HepG2 (cell line): ENCODE data around the gene NDUFB3. TPM values are rescaled to one million over a fixed set of nuclear protein-coding genes. Genes with fewer than 3 reads are reported as not detected.

ENCODE experiments used
- ATAC-seq: fragments of 200-7000 bp; cut with Tn5 transposase; 3 replicates; pipeline ENCODE4 v1.9.1; 2020; ENCODE audit warnings: mild to moderate bottlenecking, moderate library complexity
- BruUV-seq: library from RNA; stranded (reverse); fragments of 400-500 nt; replicated peaks from 2 replicates; lab custom pipeline; 2021; lab: Mats Ljungman, UMichigan
- CTCF ChIA-PET: fragments of 300-600 bp; formaldehyde crosslinking; extraction: SDS; loops from one replicate; lab custom pipeline; 2021; ENCODE audit warnings: low total read pairs, inconsistent platforms, low intra/inter-chr PET ratio; lab: Yijun Ruan, JAX
- POLR2A ChIA-PET: fragments of 350-600 bp; sonication (Branson Sonifier 250); formaldehyde crosslinking; loops from one replicate; lab custom pipeline; 2020; ENCODE audit warnings: antibody characterized with exemption, inconsistent platforms; lab: Yijun Ruan, JAX
- DNase-seq: peaks from one replicate; pipeline ENCODE4 v3.0.0-alpha.2; 2015; ENCODE audit warnings: low spot score
- FAIRE-seq: peaks from 3 replicates; lab custom pipeline; 2011; peaks lifted over from hg19 to GRCh38; lab: Jason Lieb, UNC
- H2AFZ ChIP-seq: one replicate; pipeline ENCODE4 v1.6.1; 2011; ENCODE audit warnings: low read length, inconsistent platforms
- H3K27ac ChIP-seq: fragments of 300-600 bp; 3 replicates; pipeline ENCODE4 v1.8.0; 2011; ENCODE audit warnings: mixed run types, mild to moderate bottlenecking, mixed read lengths, low read length, inconsistent platforms; ENCODE audit not compliant: insufficient read depth; ENCODE audit errors: extremely low read length
- H3K27me3 ChIP-seq, 2 experiments: fragments of 200-600 bp in 1 of 2; 2 replicates in 1 of 2; 3 replicates in 1 of 2; pipeline versions ENCODE4 v1.6.0 to v1.8.0; 2011; ENCODE audit warnings: low read length in 2 of 2, mild to moderate bottlenecking in 2 of 2, moderate library complexity in 2 of 2, inconsistent platforms in 1 of 2; ENCODE audit not compliant: insufficient read depth in 2 of 2, control insufficient read depth in 1 of 2
- H3K36me3 ChIP-seq, 2 experiments: fragments of 200-600 bp in 1 of 2; replicated peaks in 1 of 2; 2 replicates in 1 of 2; 3 replicates in 1 of 2; pipeline versions ENCODE4 v1.5.1 to v1.8.0; 2011; ENCODE audit warnings: low read length in 2 of 2, inconsistent platforms in 1 of 2; ENCODE audit not compliant: insufficient read depth in 2 of 2, control insufficient read depth in 1 of 2
- H3K4me1 ChIP-seq: 2 replicates; pipeline ENCODE4 v1.5.1; 2012; ENCODE audit warnings: low read length, inconsistent platforms; ENCODE audit not compliant: insufficient read depth
- H3K4me2 ChIP-seq: 2 replicates; pipeline ENCODE4 v1.6.0; 2011; ENCODE audit warnings: low read depth, low read length, inconsistent platforms
- H3K4me3 ChIP-seq, 3 experiments: fragments of 200-600 bp in 1 of 3; sonication (generic), shearing (Covaris generic) in 1 of 3; replicated peaks in 1 of 3; 2 replicates each; pipeline ENCODE4 v1.5.1; 2011 to 2016; ENCODE audit warnings: low read length in 3 of 3, inconsistent platforms in 2 of 3, low read depth in 2 of 3, mild to moderate bottlenecking in 2 of 3, control low read depth in 1 of 3, mixed read lengths in 1 of 3; ENCODE audit not compliant: insufficient read depth in 1 of 3
- H3K79me2 ChIP-seq: one replicate; pipeline ENCODE4 v1.6.1; 2011; ENCODE audit warnings: low read length, inconsistent platforms; ENCODE audit not compliant: insufficient read depth
- H3K9ac ChIP-seq: 2 replicates; pipeline ENCODE4 v1.6.0; 2011; ENCODE audit warnings: mild to moderate bottlenecking, low read depth, low read length, inconsistent platforms; ENCODE audit not compliant: insufficient read depth
- H3K9me3 ChIP-seq: 2 replicates; pipeline ENCODE4 v1.5.1; 2012; ENCODE audit warnings: mild to moderate bottlenecking, low read length
- H4K20me1 ChIP-seq: 2 replicates; pipeline ENCODE4 v1.6.0; 2011; ENCODE audit warnings: inconsistent platforms, mild to moderate bottlenecking, low read length, moderate library complexity; ENCODE audit not compliant: insufficient read depth
- CAMTA2 ChIP-seq: sonication (generic); formaldehyde crosslinking; IDR thresholded peaks from 2 replicates; pipeline ENCODE4 v1.4.0; 2020; ENCODE audit warnings: mild to moderate bottlenecking, missing genetic modification reagents, borderline replicate concordance
- CHD2 ChIP-seq: IDR thresholded peaks from 2 replicates; pipeline ENCODE4 v1.6.1; 2011; ENCODE audit warnings: low read depth, low read length, improper control_type of control experiment
- HNF1A ChIP-seq, 2 experiments: sonication (generic) in 1 of 2; formaldehyde crosslinking in 1 of 2; IDR thresholded peaks; 2 replicates each; pipeline versions ENCODE4 v1.4.0 to v1.6.1; 2016 to 2020; ENCODE audit warnings: borderline replicate concordance in 1 of 2, low read depth in 1 of 2, mild to moderate bottlenecking in 1 of 2, missing genetic modification reagents in 1 of 2
- KDM2A ChIP-seq: sonication (generic); formaldehyde crosslinking; IDR thresholded peaks from 2 replicates; pipeline ENCODE4 v1.4.0; 2020; ENCODE audit warnings: low read depth, missing genetic modification reagents, borderline replicate concordance
- NAIF1 ChIP-seq: sonication (generic); formaldehyde crosslinking; IDR thresholded peaks from 2 replicates; pipeline ENCODE4 v1.5.0; 2020; ENCODE audit warnings: mild to moderate bottlenecking, missing genetic modification reagents, borderline replicate concordance
- SPEN ChIP-seq: sonication (generic); formaldehyde crosslinking; IDR thresholded peaks from 2 replicates; pipeline ENCODE4 v1.5.1; 2020; ENCODE audit warnings: low read depth, mild to moderate bottlenecking, missing genetic modification reagents
- TCF7 ChIP-seq: sonication (generic); IDR thresholded peaks from 2 replicates; pipeline ENCODE4 v1.6.1; 2016; ENCODE audit warnings: antibody characterized with exemption, low read depth
- TCF7L2 ChIP-seq: IDR thresholded peaks from 2 replicates; pipeline ENCODE4 v1.6.1; 2011; ENCODE audit warnings: mild to moderate bottlenecking, low read depth, low read length, moderate library complexity
- TEAD3 ChIP-seq: optimal IDR thresholded peaks from 2 replicates; pipeline ENCODE3; 2016; ENCODE audit warnings: borderline replicate concordance
- TOPORS ChIP-seq: sonication (generic); formaldehyde crosslinking; IDR thresholded peaks from 2 replicates; pipeline ENCODE4 v1.8.0; 2023; ENCODE audit warnings: mild to moderate bottlenecking, missing genetic modification reagents
- ZBTB33 ChIP-seq: sonication (generic); formaldehyde crosslinking; IDR thresholded peaks from 2 replicates; pipeline ENCODE4 v1.4.0; 2020; ENCODE audit warnings: missing genetic modification reagents
- ZNF556 ChIP-seq: sonication (generic); formaldehyde crosslinking; IDR thresholded peaks from 2 replicates; pipeline ENCODE4 v1.4.0; 2020; ENCODE audit warnings: mild to moderate bottlenecking, missing genetic modification reagents, borderline replicate concordance
- ZNF644 ChIP-seq: IDR thresholded peaks from 2 replicates; pipeline ENCODE4 v1.6.1; 2016; ENCODE audit warnings: low read depth
- ZNF878 ChIP-seq: sonication (generic); formaldehyde crosslinking; IDR thresholded peaks from 2 replicates; pipeline ENCODE4 v1.8.1; 2023; ENCODE audit warnings: mild to moderate bottlenecking, missing genetic modification reagents, moderate library complexity
- ZSCAN29 ChIP-seq: sonication (generic); formaldehyde crosslinking; conservative IDR thresholded peaks from 2 replicates; pipeline ENCODE4 v1.4.0; 2020; ENCODE audit warnings: mild to moderate bottlenecking, missing genetic modification reagents
- WGBS: methylation state at CpG from one replicate; pipeline ENCODE4 v1.1.6; 2017; ENCODE audit warnings: low lambda C conversion rate; 5-methylcytosine and 5-hydroxymethylcytosine counted together
- in situ Hi-C: cut with HindIII; loops from 2 replicates; pipeline ENCODE4 v1.10.0; 2017; ENCODE audit warnings: low pct_unique_long_range_greater_than_20kb; ENCODE audit not compliant: extremely low pct_ligation_motif_present
- intact Hi-C: fragments of 100-400 bp; cut with micrococcal nuclease; formaldehyde crosslinking; loops from one replicate; pipeline ENCODE4 v1.10.0; 2022; ENCODE audit not compliant: unreplicated experiment
- polyA plus RNA-seq, 8 experiments: library from polyadenylated mRNA; depleted of rRNA in 3 of 8; stranded (reverse) in 7 of 8; unstranded in 1 of 8; fragments of >200 nt; fragmentation: Illumina TruSeq in 4 of 8; extraction: Trizol in 4 of 8; gene quantifications; 2 replicates each; pipeline versions ENCODE4 v1.2.1 to v1.2.3, GENCODE V29; 2011 to 2016; ENCODE audit warnings: low read depth in 4 of 8, missing spikeins in 1 of 8, mixed read lengths in 1 of 8; ENCODE audit not compliant: insufficient read depth in 1 of 8
- total RNA-seq, 5 experiments: library from RNA; depleted of rRNA; stranded (reverse); fragments of >200 nt; fragmentation: Illumina TruSeq; extraction: Trizol; gene quantifications; 2 replicates each; pipeline ENCODE4 v1.2.3, GENCODE V29; 2016; ENCODE audit warnings: low read depth in 1 of 5
- TF ChIP-seq, protein P1 (sequence below): IDR thresholded peaks from 2 replicates; pipeline ENCODE4 v1.6.1; 2016

NDUFB3 gene
- total and polyA plus RNA-seq, 2 of the 13 experiments (the other 11 are each of a cell fraction or from before 2014, with no cell fraction given): 50.7 to 159 TPM

DNA sequence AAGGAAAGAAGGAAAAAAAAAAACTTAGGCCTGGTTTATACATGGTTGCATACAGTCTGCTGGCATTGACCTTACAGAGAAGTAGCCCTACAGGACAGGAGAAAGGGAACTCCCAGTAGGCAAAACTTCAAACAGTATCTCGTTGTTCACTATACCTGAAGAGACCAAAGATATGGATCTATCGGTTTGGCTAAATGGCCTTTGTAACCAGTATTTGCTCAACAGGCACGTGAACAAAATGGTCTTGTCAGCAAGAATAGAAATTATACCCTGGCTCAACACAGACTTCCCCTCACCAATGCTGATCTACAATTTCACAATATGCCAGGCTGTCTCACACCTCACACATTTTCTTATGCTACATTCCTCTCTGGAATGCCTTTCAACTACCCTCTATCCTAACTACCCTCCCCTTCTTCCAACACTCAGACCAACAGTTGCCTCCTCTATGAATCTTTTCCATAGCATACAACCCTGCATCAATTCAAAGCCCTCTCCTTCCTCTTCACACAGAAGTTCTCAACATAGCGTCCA is 14.0 kb upstream of the NDUFB3 start:
- intact Hi-C loops: loop anchor here (1.0 to 2.0 kb wide), 3 partner anchors 12 to 95 kb away; partner anchors contain the start of gene ORC2
- Histone ChIP-seq H3K4me1 (peaks cover 46% of the 10 kb centered on the region), H3K9ac (no peak overlapping the region), H3K79me2 (peaks cover 52% of the 10 kb centered on the region), H3K9me3 (no peaks in the 10 kb centered on the region), H3K27ac (peak overlapping the region; percentile 68), H3K4me3 (peak overlapping the region in 1 of 3 experiments; percentile 8; a peak in 1 of 6 replicates), H2AFZ (no peak overlapping the region), H3K36me3 (peaks cover 0 to 8% of the 10 kb centered on the region in 2 experiments; a peak in 1 of 5 replicates), H3K4me2 (peak overlapping the region; percentile 57), H3K27me3 (no peaks in the 10 kb centered on the region), H4K20me1 (no peaks in the 10 kb centered on the region)
- BruUV-seq: TSS peak; percentile 11
- in situ Hi-C loops: loop anchor here (5.0 kb wide), 1 partner anchor 50 kb away; no protein-coding TSS in a partner anchor
- FAIRE-seq: peak; percentile 94
- DNase-seq: peak; percentile 98
- peak; percentile 92 for ATAC-seq
- ChIA-PET CTCF (no interaction called here), POLR2A (interaction anchor here (1.0 to 1.5 kb wide), 4 partner anchors 12 to 98 kb away, joined by 3 to 8 read pairs (median 6); no protein-coding TSS in a partner anchor)
- 10% methylated on average over 4 of the region's 4 CpGs for WGBS
- TF ChIP-seq TOPORS (no peak), ZNF878 (0 out of 2 replicates have a peak, but pooled peaks have one; percentile 50), CAMTA2 (CRISPR knock-in tag) (no peak), CHD2 (no peak), SPEN (CRISPR knock-in tag) (0 out of 2 replicates have a peak, but pooled peaks have one; percentile 27), HNF1A (IDR thresholded peaks at IDR 0.05; ENCODE audit: low read depth) (peak; percentile 64; the same call in 1 of the 2 replicates), HNF1A (CRISPR knock-in tag; IDR thresholded peaks at IDR 0.05; ENCODE audit: borderline replicate concordance) (peak; percentile 79; the same call in 1 of the 2 replicates), TEAD3 (CRISPR knock-in tag) (peak; percentile 92), ZSCAN29 (peak; percentile 62), ZNF644 (CRISPR knock-in tag) (peak; percentile 94), TCF7L2 (peak; percentile 95), NAIF1 (CRISPR knock-in tag) (no peak), TCF7 (peak; percentile 83), KDM2A (CRISPR knock-in tag) (no peak), ZBTB33 (CRISPR knock-in tag) (0 out of 2 replicates have a peak, but pooled peaks have one; percentile 24), ZNF556 (peak; percentile 58; the same call in 1 of the 2 replicates)
- TF ChIP-seq, protein P1, sequence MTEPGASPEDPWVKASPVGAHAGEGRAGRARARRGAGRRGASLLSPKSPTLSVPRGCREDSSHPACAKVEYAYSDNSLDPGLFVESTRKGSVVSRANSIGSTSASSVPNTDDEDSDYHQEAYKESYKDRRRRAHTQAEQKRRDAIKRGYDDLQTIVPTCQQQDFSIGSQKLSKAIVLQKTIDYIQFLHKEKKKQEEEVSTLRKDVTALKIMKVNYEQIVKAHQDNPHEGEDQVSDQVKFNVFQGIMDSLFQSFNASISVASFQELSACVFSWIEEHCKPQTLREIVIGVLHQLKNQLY (CRISPR knock-in tag): peak; percentile 100
